ENCODE data around the gene CKM.

The CKM gene

GRCh38 chr19:45267296-45267695, 55.4 kb downstream of the CKM start:
- TF ChIP-seq TAF1 (IDR thresholded peaks at IDR 0.05; ENCODE audit: borderline replicate concordance, insufficient read depth, low read length) (no peak), POLR2AphosphoS5 (IDR thresholded peaks at IDR 0.05; ENCODE audit: low read depth, low read length) (no peak), FOXP2 (optimal IDR thresholded peaks at IDR 0.05; ENCODE audit: borderline replicate concordance, extremely low read depth, extremely low read length, insufficient read depth) (no peak), REST (IDR thresholded peaks at IDR 0.05; ENCODE audit: insufficient read depth in 1 of 2, low read depth in 2 of 2, low read length in 2 of 2) (no peak), SIN3A (IDR thresholded peaks at IDR 0.05; ENCODE audit: borderline replicate concordance, insufficient read depth, low read length) (no peak)

- TF ChIP-seq FOXP2 (optimal IDR thresholded peaks at IDR 0.05; ENCODE audit: borderline replicate concordance, extremely low read depth, extremely low read length, insufficient read depth): no peak
- no peak for TF ChIP-seq REST (IDR thresholded peaks at IDR 0.05; ENCODE audit: insufficient read depth in 1 of 2, low read depth in 2 of 2, low read length in 2 of 2)
- TF ChIP-seq POLR2AphosphoS5 (IDR thresholded peaks at IDR 0.05; ENCODE audit: low read depth, low read length): no peak
- no peak for TF ChIP-seq TAF1 (IDR thresholded peaks at IDR 0.05; ENCODE audit: borderline replicate concordance, insufficient read depth, low read length)
- no peak for TF ChIP-seq SIN3A (IDR thresholded peaks at IDR 0.05; ENCODE audit: borderline replicate concordance, insufficient read depth, low read length)
Measured at GRCh38 chr19:45265375-45265774, 57.3 kb downstream of the CKM start.

- TF ChIP-seq SIN3A (IDR thresholded peaks at IDR 0.05; ENCODE audit: borderline replicate concordance, insufficient read depth, low read length): no peak
- TF ChIP-seq POLR2AphosphoS5 (IDR thresholded peaks at IDR 0.05; ENCODE audit: low read depth, low read length): no peak
- TF ChIP-seq REST (IDR thresholded peaks at IDR 0.05; ENCODE audit: insufficient read depth in 1 of 2, low read depth in 2 of 2, low read length in 2 of 2): no peak
- no peak for TF ChIP-seq TAF1 (IDR thresholded peaks at IDR 0.05; ENCODE audit: borderline replicate concordance, insufficient read depth, low read length)
- no peak for TF ChIP-seq FOXP2 (optimal IDR thresholded peaks at IDR 0.05; ENCODE audit: borderline replicate concordance, extremely low read depth, extremely low read length, insufficient read depth)
Measured at GRCh38 chr19:45264781-45265317, 57.8 kb downstream of the CKM start.

- TF ChIP-seq POLR2AphosphoS5 (IDR thresholded peaks at IDR 0.05; ENCODE audit: low read depth, low read length) (no peak), FOXP2 (optimal IDR thresholded peaks at IDR 0.05; ENCODE audit: borderline replicate concordance, extremely low read depth, extremely low read length, insufficient read depth) (no peak), REST (IDR thresholded peaks at IDR 0.05; ENCODE audit: insufficient read depth in 1 of 2, low read depth in 2 of 2, low read length in 2 of 2) (no peak), TAF1 (IDR thresholded peaks at IDR 0.05; ENCODE audit: borderline replicate concordance, insufficient read depth, low read length) (no peak), SIN3A (IDR thresholded peaks at IDR 0.05; ENCODE audit: borderline replicate concordance, insufficient read depth, low read length) (no peak)
Measured at GRCh38 chr19:45263013-45263412, 59.7 kb downstream of the CKM start.

- TF ChIP-seq POLR2AphosphoS5 (IDR thresholded peaks at IDR 0.05; ENCODE audit: low read depth, low read length) (no peak), FOXP2 (optimal IDR thresholded peaks at IDR 0.05; ENCODE audit: borderline replicate concordance, extremely low read depth, extremely low read length, insufficient read depth) (no peak), SIN3A (IDR thresholded peaks at IDR 0.05; ENCODE audit: borderline replicate concordance, insufficient read depth, low read length) (no peak), TAF1 (IDR thresholded peaks at IDR 0.05; ENCODE audit: borderline replicate concordance, insufficient read depth, low read length) (no peak), REST (IDR thresholded peaks at IDR 0.05; ENCODE audit: insufficient read depth in 1 of 2, low read depth in 2 of 2, low read length in 2 of 2) (no peak)
Measured at GRCh38 chr19:45262570-45262969, 60.1 kb downstream of the CKM start.
